ENCODE results near the gene OR52E8.

OR52E8 gene

GRCh38 chr11:5880329-5880728 is 22.8 kb upstream of the OR52E8 start, which contains the start of gene OR52E4:
Gene OR52E4 (plus strand): TSS chr11:5880629. CDS start chr11:5884293, 3,664 bp downstream.
- no peak for TF ChIP-seq CTCF (IDR thresholded peaks at IDR 0.05; ENCODE audit: insufficient read depth, low read depth, low read length, missing control alignments)
- no peak for DNase-seq (ENCODE audit: low read depth)
- no peak within 1 kb of the TSS for H3K4me3 ChIP-seq (ENCODE audit: low read depth, low read length)

- DNase-seq (ENCODE audit: low read depth) = no peak
- TF ChIP-seq CTCF (IDR thresholded peaks at IDR 0.05; ENCODE audit: insufficient read depth, low read depth, low read length, missing control alignments) = no peak
- H3K4me3 ChIP-seq (ENCODE audit: low read depth, low read length) = no peak overlapping the region
These were observed 21.1 kb upstream of the OR52E8 start for GRCh38 chr11:5878564-5878963.

- H3K4me3 ChIP-seq (ENCODE audit: low read depth, low read length) = no peak overlapping the region
- DNase-seq (ENCODE audit: low read depth) = no peak
- TF ChIP-seq CTCF (IDR thresholded peaks at IDR 0.05; ENCODE audit: insufficient read depth, low read depth, low read length, missing control alignments) = no peak
These were observed 8.3 kb upstream of the OR52E8 start for GRCh38 chr11:5865826-5866225.

GRCh38 chr11:5851002-5851401 is 6.5 kb downstream of the OR52E8 start:
- DNase-seq (ENCODE audit: low read depth) = no peak
- H3K4me3 ChIP-seq (ENCODE audit: low read depth, low read length) = no peak overlapping the region
- TF ChIP-seq CTCF (IDR thresholded peaks at IDR 0.05; ENCODE audit: insufficient read depth, low read depth, low read length, missing control alignments) = no peak

GRCh38 chr11:5847711-5848110 is 9.8 kb downstream of the OR52E8 start:
- no peak for DNase-seq (ENCODE audit: low read depth)
- no peak for TF ChIP-seq CTCF (IDR thresholded peaks at IDR 0.05; ENCODE audit: insufficient read depth, low read depth, low read length, missing control alignments)

GRCh38 chr11:5846701-5847100 is 10.8 kb downstream of the OR52E8 start:
- no peak overlapping the region for H3K4me3 ChIP-seq (ENCODE audit: low read depth, low read length)
- no peak for TF ChIP-seq CTCF (IDR thresholded peaks at IDR 0.05; ENCODE audit: insufficient read depth, low read depth, low read length, missing control alignments)
- DNase-seq (ENCODE audit: low read depth) = no peak

More at GRCh38 chr11:5847711-5848110, 9.8 kb downstream of the OR52E8 start:
- no peak overlapping the region for H3K4me3 ChIP-seq (ENCODE audit: low read depth, low read length)

- DNase-seq (ENCODE audit: low read depth) = no peak
- TF ChIP-seq CTCF (IDR thresholded peaks at IDR 0.05; ENCODE audit: insufficient read depth, low read depth, low read length, missing control alignments) = no peak
These were observed 15.7 kb downstream of the OR52E8 start, which contains the start of gene OR52E6 for GRCh38 chr11:5841797-5842196. Gene OR52E6 (minus strand): TSS chr11:5841897. CDS start chr11:5841897, 0 bp downstream.

More at GRCh38 chr11:5841797-5842196, 15.7 kb downstream of the OR52E8 start, which contains the start of gene OR52E6:
- H3K4me3 ChIP-seq (ENCODE audit: low read depth, low read length) = no peak within 1 kb of the TSS
